Hair follicle dermal papilla cell (primary cell): ENCODE data around the gene RGS8. TPM values are rescaled to one million over a fixed set of nuclear protein-coding genes. Genes with fewer than 3 reads are reported as not detected.

Experiments
- total RNA-seq: library from RNA; depleted of rRNA; stranded (reverse); fragments of >200 nt; gene quantifications from 2 replicates; pipeline ENCODE4 v1.2.3, GENCODE V29; 2012

The RGS8 gene, protein sequence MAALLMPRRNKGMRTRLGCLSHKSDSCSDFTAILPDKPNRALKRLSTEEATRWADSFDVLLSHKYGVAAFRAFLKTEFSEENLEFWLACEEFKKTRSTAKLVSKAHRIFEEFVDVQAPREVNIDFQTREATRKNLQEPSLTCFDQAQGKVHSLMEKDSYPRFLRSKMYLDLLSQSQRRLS
- total RNA-seq, result 0.16 TPM in 1 of 2 replicates, not detected in the other

DNA sequence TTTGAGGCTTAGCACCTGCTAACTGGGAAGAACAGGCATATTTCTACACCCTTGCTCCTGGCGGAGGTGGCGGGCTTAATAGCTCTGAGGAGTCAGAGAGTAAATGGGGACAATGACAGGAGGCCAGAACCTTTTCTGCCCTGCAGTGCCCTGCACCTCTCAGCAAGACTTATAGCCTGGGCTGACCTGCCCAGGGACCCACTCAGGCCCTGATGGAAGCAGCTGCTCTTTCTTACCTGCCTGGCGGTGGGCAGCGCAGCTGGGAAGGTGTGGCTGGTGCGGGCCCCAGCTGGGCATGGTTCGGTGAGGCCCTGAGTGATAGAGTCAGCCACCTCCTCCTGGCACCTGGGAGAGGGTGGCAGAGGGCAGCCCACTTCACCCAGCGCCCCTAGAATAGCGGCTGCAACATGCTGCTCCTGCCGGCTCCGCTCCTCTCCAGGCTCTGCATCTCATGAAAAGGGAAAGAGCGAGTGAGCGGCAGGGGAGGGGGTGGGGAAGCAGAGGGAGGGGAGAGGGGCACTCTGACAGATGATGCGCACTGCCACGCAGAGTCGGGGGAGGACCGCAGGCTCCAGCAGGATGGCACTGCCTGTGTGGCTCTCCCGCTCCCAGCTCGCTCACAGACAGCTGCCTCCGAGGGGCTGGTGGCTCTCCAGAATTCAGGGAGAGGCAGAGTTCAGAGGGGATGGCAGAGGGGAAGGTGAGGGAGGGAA lies at the start of gene RGS8:
Gene RGS8 (minus strand): TSS at position 472 of the 713 bp plus-strand sequence. CDS start 14,938 bp downstream, outside the sequence.

Other genes with a start within 250 kb of the RGS8 start
- gene RGSL1, start 234.4 kb downstream of the RGS8 start, total RNA-seq, result not detected in 2 replicates
- gene RNASEL, start 95.3 kb downstream of the RGS8 start, total RNA-seq, result 8.7 and 10.7 TPM in 2 replicates
- 1.1 and 2.3 TPM in 2 replicates for gene RGS16, start 80.2 kb downstream of the RGS8 start, total RNA-seq
- gene NPL, start 105.2 kb upstream of the RGS8 start, total RNA-seq, result 1.5 and 6.2 TPM in 2 replicates
- 90.7 and 117 TPM in 2 replicates for gene DHX9, start 154.8 kb upstream of the RGS8 start, total RNA-seq